HG02981 (cell line): ENCODE data around the gene RBM47.

ENCODE experiments used
- ATAC-seq: cut with Tn5 transposase; IDR thresholded peaks from one replicate; pipeline ENCODE4 v1.9.1; 2021; ENCODE audit warnings: mild to moderate bottlenecking, moderate library complexity; ENCODE audit not compliant: unreplicated experiment

RBM47 gene

DNA sequence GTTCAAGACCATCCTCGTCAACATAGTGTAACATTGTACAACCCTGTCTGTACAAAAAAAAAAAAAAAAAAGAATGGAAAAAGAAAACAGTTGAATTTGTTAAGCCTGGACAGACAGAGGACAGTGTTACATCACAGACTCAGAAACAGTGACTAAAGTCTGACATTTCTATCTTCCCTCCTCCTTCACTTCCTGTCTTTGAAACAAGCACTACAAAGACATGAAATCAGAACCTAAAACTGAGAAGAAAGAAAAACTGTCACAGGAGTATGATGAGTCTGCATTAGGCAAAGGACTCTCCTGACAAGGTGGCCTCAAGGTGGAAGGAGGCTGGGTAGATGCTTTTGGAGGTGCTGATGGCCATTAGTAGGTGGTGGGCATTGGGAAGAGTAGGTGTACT, 126.7 kb downstream of the RBM47 start:
- ATAC-seq: no peak

DNA sequence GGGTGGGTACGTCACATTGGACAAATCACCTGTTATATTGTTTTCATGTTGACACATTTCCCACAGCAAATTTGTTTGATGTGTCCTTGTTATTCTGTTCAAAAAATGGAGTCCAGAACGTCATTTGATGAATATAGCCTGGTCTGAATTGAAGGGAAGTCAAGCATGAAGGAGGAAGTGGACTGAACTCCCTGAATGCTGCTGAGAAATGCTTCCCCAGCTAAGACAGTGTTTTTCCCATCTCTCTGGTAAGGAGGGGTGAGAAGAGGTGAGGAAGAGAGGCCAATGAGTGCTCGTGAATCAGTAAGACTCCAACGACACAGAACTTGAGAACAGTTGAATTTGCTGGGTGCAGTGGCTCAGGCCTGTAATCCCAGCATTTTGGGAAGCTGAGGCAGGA, 127.4 kb downstream of the RBM47 start:
- no peak for ATAC-seq

DNA sequence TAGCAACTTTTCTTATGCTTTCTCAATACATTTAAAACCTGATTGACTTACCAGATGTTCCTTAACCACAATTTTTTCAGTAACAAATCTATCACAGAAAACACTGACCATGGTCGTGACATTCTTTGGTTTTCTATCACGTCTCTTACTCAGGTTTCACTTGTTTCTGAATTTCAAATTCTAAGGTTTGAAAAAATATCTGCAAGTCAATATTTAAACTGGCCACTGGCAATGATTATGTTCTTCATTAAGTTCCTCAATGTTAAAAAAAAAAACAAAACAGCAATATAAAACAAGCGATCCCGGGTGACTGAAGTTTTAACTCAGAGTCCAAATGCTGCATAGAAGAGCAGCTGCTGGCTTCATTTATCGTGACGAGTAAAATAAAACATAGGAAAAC, 128.9 kb downstream of the RBM47 start:
- ATAC-seq: no peak

DNA sequence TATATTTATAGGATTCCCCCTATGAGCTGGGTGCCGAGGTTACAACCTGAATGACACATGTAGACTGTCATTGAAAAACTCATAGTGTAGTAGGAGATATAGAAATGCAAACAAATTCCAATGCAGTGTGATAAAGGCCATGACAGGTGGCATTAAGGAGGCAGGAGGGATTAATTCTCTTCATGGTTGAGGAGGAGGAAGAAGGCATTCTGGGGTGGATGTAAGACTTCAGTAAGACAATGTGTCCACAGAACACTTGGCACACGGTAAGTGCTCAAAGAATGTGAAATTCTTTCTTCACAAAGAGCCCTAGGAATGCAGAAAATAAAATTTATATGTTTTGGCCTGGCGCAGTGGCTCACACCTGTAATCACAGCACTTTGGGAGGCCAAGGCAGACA, 136.5 kb downstream of the RBM47 start:
- ATAC-seq: no peak

DNA sequence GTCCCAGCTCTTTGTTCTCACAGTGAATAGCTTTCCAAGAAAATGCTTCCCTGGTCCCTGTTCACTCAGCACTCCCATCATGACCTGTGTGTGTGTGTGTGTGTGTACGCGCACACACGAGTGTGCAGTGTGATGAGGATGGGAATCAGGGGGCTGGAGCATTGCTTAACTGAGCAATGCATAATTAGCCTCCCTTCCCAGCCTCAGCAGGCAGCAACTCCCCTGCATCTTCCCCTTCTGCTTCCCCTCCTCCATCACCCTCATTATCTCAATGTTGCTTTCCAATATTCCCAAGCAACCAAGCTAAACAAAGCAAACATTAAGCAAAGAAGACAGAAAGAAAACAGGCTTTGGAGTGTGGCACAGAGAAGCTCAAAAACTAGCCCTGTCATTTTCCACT, 137.0 kb downstream of the RBM47 start:
- no peak for ATAC-seq

DNA sequence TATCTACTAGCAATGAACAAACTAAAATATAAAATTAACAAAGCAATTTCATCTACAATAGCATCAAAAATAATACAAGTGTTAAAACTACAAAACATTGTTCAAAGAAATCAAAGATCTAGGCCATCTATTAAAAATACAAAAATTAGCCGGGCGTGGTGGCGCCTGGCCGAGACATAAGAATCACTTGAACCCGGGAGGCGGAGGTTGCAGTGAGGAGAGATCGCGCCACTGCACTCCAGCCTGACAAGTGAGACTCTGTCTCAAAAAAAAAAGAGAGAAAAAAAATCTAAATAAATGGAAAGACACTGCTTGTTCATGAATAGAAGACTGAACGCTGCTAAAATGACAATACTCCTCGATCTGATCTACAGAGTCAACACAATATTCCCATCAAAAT, 139.2 kb downstream of the RBM47 start:
- no peak for ATAC-seq

DNA sequence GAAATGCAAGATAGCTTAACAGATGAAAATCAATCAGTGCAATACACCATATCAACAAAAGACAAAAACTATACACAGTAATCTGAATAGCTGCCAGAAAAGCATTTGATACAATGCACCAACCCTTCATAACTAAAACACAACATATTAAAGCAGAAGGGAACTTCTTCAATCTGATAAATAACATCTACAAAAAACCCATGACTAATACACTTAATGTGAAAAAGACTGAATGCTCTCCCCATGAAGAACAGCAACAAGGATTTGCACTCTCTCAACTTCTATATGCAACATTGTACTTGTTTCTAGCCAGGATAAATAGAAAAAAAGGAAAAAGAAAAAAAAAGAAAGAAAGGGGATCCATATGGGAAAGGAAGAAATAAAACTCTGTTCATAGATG, 139.7 kb downstream of the RBM47 start:
- ATAC-seq: no peak

DNA sequence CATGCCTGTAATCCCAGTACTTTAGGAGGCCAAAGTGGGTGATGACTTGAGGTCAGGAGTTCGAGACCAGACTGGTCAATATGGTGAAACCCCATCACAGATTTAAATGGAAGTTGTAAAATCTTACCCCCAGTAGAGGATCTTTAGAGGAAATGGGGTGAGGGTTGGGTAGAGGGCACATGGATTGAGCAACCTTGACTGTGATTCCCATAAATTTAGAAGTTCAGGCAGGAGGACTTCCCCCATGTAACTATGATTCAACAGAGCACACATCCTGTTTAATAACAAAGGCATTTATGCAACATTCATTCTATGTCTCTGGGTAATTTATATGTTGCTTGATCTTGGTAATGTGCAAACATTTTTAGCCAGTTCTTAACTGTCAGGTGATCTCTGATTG, 143.1 kb downstream of the RBM47 start:
- no peak for ATAC-seq

DNA sequence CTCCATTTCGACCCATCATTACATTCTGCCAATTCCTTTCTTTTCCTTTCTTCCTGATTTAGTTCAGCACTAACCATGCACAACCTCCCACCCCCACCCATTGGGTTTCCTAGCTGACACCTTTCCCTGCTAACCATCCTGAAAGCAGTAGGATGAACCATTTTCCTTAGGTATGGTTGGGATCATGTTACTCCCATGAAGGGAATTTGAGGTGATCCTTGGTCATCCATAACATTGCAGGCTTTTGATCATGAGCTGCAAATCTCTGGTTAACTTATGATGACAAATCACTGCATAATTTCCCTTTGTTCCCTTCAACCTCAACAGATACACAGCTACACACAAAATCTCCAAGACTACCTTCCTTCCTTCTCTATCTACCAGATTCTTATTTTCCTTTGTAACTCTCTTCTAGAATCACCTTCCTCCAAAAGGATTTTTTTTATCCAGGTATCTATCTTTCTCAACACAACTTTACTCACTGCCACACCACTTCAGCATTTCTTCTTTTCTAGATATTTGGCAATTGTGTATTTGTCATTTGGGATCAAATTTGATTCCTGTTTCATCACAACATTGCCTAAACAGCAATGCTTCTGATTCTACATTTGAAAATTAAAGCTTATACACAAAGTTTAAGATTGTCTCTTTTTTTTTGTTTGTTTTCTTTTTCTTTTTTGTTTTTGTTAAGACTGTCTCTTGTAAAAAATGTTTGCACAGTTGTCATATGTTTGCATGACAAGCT, 145.1 kb downstream of the RBM47 start:
- ATAC-seq: no peak

DNA sequence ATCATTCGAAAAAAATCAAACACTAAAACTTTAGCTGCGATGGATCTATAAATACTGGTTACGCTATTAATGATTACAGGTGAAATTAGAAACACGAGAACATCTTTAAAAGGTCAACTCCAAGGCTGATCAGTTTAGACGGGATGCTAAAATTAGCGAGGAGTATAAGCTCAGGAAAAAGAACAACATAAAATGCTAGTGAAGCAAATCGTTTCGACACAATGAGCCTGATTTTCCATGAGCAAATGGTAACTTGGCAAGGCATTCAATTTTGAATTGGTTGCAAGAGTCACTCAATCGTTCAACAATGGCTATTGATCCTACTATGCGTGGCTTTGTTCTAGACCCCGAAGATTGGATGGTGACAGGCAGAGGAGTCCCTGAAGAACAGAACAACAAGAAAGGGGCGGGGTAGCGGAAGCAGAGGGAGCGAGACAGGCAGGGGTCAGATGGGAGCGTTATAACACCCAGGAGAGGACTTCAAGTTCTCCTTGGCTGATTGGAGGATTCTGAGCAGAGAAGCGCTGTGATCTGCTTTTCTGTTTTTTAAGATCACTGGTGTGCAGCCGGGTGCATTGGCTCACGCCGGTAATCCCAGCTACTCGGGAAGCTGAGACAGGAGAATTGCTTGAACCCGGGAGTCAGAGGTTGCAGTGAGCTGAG, 146.5 kb downstream of the RBM47 start:
- ATAC-seq: no peak

DNA sequence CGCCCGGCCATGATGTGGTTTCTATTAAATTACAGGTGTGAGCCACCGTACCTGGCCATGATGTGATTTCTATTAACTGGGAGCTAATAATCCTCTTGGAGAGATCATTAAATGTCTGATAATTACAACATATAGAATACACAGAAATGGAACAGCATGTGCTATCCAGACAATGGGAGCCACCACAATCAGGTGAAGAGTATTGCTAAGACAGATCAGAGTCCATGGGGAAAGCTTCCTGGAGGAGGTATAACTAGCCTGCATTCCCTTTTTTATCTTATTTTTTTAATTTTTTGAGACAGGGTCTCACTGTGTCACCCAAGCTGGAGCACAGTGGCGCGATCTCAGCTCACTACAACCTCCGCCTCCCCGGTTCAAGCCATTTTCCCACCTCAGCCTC, 147.7 kb downstream of the RBM47 start:
- ATAC-seq: no peak

DNA sequence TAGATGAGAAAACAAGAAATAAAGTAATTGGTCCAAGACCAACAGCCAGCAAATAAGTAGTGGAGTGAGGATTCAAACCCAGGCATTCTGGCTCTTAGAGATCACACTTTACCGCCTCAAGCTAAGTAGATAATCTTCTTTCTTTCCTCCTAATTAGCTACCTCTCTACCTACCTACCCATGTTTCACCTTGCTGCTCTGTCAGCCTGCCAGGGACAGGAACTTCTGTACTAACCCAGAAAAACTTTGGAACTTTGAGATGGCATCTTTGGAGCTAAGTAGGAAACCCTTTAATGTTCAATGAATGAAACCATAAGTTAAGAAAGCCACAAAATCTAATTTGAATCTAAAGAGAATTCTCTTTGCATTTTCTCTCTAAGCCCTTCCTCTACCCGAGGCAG, 149.4 kb downstream of the RBM47 start:
- ATAC-seq: no peak

DNA sequence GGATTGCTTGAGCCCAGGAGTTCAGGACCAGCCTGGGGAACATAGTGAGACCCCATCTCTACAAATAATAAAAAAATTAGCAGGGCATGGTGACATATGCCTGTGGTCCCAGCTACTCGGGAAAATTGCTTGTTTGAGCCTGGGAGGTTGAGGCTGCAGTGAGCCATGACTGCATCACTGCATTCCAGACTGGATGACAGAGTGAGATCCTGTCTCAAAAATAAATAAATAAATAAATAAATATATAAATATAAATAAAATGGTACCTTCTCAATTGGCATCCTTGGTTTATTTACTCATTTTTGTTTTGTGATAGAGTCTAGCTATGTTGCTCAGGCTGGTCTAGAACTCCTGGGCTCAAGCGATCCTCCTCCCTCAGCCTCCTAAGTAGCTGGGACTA, 150.3 kb downstream of the RBM47 start:
- ATAC-seq: no peak

DNA sequence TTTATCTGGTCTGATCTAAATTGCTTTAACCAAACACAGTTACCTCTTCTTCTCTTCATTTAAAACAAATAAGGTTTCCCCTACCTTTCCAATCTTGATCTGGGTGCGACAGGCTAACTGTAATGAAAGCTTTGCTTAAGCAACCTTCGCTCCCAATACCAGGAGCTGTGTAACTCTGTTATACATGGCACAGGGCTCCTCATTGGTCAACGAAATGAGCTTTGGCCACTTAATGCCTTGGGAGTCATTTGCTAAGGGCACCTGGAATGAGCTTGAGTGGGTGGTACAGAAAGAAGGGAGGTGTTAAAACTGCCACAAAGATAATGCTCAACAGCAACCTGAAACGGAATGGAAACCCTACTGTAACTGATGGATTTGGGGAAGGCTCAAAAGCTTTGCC, 154.1 kb downstream of the RBM47 start:
- no peak for ATAC-seq

DNA sequence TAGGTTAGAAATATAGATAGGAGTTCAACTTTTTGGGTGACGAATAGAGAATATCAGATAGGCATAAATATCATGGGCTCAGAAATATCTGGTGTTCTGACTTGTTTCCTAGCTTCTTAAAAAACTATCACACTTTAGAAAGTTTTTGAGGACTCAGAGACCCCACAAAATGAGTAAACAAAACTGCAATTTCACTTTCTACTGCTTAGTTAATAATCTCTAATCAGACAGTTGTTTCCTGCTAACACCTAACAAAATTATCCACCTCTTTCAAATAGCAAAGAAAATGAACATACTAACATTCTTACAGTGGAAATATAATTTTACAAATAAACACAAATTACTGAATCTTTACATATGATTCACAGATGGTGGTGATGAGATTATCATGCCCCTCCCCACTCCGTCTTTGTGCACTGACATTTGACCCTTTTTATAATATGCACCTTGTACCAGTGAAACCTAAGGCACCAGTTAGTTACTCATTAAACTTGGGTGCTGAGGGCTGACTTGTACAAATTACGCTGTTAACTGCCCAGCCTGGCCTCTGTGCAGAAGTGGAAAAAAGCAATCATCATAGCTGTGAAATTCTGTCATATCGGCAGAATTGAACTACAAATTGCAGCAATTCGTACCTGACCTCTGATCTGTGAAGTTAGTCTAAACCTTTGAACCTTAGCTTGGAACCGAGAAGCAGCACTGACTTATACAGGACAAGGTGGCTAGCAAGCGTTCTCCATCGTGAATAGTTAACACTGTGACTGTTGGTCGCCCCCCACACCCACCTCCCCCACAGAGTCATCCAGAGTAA, 155.9 kb downstream of the RBM47 start:
- peak; percentile 75 for ATAC-seq

DNA sequence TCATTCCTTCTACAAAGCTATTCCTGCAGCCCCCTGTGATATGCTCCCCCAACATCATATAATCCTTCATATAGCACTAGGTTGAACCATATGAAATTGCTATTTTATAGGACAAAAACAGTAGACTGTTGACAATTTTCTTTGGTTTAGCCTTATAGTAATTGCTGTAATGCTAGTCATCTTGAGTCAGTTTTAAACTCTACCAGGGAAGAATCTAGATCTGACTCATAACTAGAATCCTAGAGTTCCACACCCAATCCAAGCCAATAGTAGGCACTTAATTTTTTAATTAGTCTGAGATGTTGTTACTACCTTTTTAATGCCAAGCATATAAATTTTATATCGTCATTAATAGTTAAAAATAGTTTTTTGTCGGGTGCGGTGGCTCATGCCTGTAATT, 157.7 kb downstream of the RBM47 start:
- no peak for ATAC-seq

DNA sequence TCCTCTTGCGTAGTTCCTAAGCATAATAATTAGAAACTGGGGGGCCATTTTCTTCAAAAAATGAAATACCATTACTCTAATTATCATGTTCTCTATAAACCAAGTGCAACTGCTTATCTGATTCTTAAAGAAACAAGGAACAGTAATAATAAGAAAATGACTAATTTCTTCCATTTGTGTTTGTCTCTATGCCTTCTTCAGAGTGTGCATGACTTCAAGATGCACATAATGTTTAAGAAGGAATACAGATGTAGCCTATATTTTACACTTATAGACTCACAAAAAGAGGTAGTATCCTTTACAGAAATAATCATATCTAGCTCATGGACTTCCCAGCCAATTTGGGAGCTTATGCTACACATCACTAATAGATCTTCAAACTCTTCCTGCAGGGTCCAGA, 162.9 kb downstream of the RBM47 start:
- ATAC-seq: no peak

DNA sequence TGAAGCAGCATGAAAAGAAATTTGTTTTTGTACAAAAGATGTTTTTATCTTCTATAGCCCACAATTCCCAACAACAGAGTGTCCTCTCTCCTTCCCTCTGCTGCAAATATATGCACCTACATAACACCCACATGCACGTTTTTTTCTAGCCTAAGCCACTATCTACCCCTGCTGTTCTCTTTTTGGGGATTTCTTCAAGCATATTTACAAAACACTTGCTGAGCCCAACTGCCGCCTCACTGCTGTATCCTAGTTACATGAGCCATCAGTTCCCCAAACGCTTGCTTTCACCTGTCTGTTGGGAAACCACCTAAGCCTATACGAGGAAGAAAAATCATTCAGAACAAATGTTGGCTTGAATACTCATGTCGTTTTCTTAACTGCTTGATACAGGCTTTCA, 167.3 kb downstream of the RBM47 start:
- peak; percentile 81 for ATAC-seq

DNA sequence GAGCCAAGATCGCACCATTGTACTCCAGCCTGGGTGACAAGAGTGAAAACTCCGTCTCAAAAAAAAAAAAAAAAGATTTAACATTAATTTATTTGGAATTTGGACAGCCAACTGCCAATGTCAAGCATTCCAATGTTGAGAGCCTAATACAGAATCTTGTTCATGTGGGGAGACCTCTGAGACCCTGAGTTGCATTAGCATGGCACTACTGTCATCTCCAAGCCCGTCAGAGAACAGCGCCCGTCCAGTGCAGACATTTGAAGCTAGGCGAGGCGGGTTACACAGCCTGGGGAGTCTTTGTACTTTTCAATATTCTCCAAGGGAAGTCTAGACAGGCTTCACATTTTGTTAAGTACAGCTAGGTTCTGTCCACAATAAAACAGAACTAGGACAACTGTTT, 167.8 kb downstream of the RBM47 start:
- no peak for ATAC-seq

DNA sequence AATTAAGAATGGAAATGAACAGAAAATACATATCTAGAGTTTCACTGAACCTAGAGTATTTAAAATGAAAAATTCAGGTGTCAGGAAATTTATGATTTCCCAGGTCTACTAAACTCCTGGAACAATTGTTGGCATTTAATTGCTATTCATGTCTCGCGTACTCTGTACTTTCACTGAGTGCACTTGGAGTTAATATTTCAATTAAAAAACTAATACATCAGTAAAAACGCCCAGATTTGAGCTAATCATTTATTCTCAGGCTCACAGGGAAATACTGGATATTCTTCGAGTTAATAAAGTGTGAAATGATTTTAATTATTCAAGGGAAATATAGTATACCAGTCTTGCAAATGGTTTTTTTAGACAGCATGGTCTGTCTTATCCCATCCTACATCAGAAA, 168.6 kb downstream of the RBM47 start:
- no peak for ATAC-seq

DNA sequence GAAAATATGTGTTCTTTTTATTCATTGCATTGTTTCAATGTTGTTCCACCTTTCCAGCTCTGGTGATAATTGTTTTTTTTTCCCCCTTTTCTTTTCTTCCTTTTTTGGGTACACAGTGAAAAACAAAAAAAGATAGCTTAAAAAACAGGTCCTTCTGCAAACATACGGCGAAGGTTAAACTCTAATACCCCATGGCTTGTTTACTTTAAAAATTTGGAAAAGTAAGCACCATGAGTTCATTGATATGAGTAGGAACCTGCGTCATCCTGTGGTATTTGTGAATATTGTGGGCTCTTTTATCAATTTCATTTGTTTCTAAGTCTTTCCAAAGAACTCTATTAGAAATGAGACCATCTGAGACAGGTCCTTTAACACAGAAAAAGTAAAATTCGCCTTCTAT, 171.0 kb downstream of the RBM47 start:
- no peak for ATAC-seq

DNA sequence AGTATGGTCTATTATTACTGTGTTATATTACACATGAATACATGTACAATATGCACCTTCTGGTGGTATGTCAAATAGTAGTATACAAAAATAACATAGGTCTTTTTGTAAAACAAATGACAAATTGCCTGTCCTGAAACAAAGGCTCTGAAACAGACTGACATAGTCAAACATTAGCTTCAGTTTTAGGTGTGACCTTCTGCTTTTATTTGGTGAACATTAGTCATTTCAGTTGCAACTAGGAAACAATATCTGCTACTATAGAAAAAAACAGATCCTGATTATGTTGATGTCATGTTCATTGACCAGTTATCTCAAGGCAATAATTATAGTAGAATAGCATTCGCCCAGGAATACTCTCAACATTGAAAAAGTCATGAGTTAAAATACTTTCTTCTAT, 171.6 kb downstream of the RBM47 start:
- peak; percentile 47 for ATAC-seq
